NCI-H2196 treated with DMSO at 0.1 percent for 48 hours (cell line): ENCODE data around the gene DUSP11.
"Not testable (repeated sequence)": the region's sequence is repeated elsewhere in the genome, so short reads cannot be mapped to it uniquely, and the experiment has no call there.

Experiments used
- DNase-seq: peaks from one replicate; lab custom pipeline; 2025; ENCODE audit not compliant: unreplicated experiment; lab: John Stamatoyannopoulos, UW

DUSP11 gene

GRCh38 chr2:73779467-73780236 is at the start of gene DUSP11:
Gene DUSP11, minus strand, starts transcription at chr2:73780103. Its CDS starts 129 bp downstream, at chr2:73779974.
- DNase-seq: peak; percentile 54

- peak; percentile 64 for DNase-seq
These were observed 49.1 kb upstream of the DUSP11 start, which contains the start of gene STAMBP for GRCh38 chr2:73828818-73829570. Gene STAMBP, plus strand, starts transcription at chr2:73828961. Its CDS starts 1,896 bp downstream, at chr2:73830857.

GRCh38 chr2:73828389-73828817 is 48.5 kb upstream of the DUSP11 start:
- DNase-seq: no peak

- no peak for DNase-seq
These were observed 47.9 kb upstream of the DUSP11 start for GRCh38 chr2:73827660-73828388.

GRCh38 chr2:73827018-73827417 is 47.1 kb upstream of the DUSP11 start:
- DNase-seq: no peak

- no peak for DNase-seq
These were observed 45.5 kb upstream of the DUSP11 start for GRCh38 chr2:73825408-73825807.

GRCh38 chr2:73823916-73824523 is 44.1 kb upstream of the DUSP11 start:
- peak; percentile 8 for DNase-seq

- DNase-seq: no peak
These were observed 43.5 kb upstream of the DUSP11 start for GRCh38 chr2:73823416-73823815.

GRCh38 chr2:73822991-73823390 is 43.1 kb upstream of the DUSP11 start:
- DNase-seq: no peak

- DNase-seq: no peak
These were observed 42.4 kb upstream of the DUSP11 start for GRCh38 chr2:73822276-73822675.

GRCh38 chr2:73821669-73822068 is 41.8 kb upstream of the DUSP11 start:
- DNase-seq: no peak

GRCh38 chr2:73821227-73821626 is 41.3 kb upstream of the DUSP11 start:
- no peak for DNase-seq

GRCh38 chr2:73818296-73818695 is 38.4 kb upstream of the DUSP11 start:
- DNase-seq: no peak

GRCh38 chr2:73812635-73813034 is 32.7 kb upstream of the DUSP11 start:
- no peak for DNase-seq

GRCh38 chr2:73811878-73812277 is 32.0 kb upstream of the DUSP11 start:
- DNase-seq: no peak

GRCh38 chr2:73783883-73784282 is 4.0 kb upstream of the DUSP11 start, which contains the start of gene C2orf78:
Gene C2orf78, plus strand, starts transcription at chr2:73784183. Its CDS starts 127 bp downstream, at chr2:73784310.
- DNase-seq: not testable (repeated sequence)

GRCh38 chr2:73783402-73783801 is 3.5 kb upstream of the DUSP11 start:
- not testable (repeated sequence) for DNase-seq

- no peak for DNase-seq
These were observed 307 bp upstream of the DUSP11 start for GRCh38 chr2:73780237-73780582.

GRCh38 chr2:73778867-73779466 is 936 bp downstream of the DUSP11 start:
- not testable (repeated sequence) for DNase-seq

- no peak for DNase-seq
These were observed 2.9 kb downstream of the DUSP11 start for GRCh38 chr2:73776869-73777519.
